ENCODE measurements around the gene TBX4.

DNA sequence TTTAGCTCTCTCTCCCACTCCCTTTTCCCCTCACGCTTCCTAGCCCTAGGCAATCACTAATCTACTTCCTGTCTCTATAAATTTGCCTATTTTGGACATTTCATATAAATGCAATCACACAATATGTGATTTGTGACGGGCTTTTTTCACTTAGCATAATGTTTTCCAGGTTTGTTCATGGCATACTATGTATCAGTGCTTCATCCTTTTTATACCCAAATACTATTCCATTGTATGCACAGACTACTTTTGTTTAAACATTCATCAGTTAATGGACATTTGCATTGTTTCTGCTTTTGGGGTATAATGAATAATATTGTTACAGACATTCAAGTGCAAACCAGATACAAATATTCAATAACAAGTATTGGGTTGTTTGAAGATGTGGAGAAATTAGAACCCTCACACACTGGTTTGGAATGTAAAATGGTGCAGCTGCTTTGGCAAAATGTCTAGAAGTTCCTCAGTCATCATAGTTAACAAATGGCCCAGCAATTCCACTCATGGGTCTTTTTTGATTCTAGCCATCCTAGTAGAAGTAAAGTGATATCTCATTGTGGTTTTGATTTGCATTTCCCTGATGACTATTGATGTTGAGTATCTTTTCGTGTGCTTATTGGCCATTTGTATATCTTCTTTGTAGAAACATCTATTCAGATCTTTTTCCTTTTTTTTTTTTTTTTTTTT lies 67.7 kb downstream of the TBX4 start:
- TF ChIP-seq, protein P1, sequence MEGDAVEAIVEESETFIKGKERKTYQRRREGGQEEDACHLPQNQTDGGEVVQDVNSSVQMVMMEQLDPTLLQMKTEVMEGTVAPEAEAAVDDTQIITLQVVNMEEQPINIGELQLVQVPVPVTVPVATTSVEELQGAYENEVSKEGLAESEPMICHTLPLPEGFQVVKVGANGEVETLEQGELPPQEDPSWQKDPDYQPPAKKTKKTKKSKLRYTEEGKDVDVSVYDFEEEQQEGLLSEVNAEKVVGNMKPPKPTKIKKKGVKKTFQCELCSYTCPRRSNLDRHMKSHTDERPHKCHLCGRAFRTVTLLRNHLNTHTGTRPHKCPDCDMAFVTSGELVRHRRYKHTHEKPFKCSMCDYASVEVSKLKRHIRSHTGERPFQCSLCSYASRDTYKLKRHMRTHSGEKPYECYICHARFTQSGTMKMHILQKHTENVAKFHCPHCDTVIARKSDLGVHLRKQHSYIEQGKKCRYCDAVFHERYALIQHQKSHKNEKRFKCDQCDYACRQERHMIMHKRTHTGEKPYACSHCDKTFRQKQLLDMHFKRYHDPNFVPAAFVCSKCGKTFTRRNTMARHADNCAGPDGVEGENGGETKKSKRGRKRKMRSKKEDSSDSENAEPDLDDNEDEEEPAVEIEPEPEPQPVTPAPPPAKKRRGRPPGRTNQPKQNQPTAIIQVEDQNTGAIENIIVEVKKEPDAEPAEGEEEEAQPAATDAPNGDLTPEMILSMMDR (IDR thresholded peaks at IDR 0.05) = no peak
- TF ChIP-seq POLR2A (IDR thresholded peaks at IDR 0.05) = no peak

Data from transverse colon (tissue), 3 donors.